ENCODE results near the gene YTHDF1. TPM values are rescaled to one million over a fixed set of nuclear protein-coding genes. Genes with fewer than 3 reads are reported as not detected.

YTHDF1 gene
- polyA plus RNA-seq, 2 of the 4 experiments (the other 2 are of a cell fraction) = 31.8 to 37.9 TPM

DNA sequence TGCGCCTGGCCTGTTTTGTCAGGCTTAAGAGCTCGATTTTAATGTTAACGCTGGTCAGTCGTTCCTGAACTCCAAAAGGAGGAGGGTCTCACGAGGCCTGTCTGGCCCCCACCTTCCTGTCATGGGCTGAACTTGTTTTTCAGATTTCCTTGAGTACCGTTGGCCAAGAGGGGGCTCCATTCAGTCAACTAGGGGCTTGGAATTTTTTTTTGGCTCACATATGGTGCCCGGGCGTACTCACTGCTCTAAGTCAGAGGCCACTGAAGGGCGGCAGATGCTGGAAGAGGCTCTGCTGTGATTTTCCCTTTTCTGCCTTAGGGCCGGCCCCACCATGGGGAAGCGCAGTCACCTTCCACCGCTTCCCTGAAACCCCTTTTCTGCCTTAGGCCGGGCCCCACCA is 12.9 kb upstream of the YTHDF1 start:
- Histone ChIP-seq H3K9me3 (no peaks in the 10 kb centered on the region), H3K4me2 (no peak overlapping the region), H3K27ac (peak overlapping the region; percentile 96 to 99), H3K4me3 (no peak overlapping the region), H3K4me1 (peaks cover 90% of the 10 kb centered on the region)
- CTCF ChIA-PET = interaction anchor here (0.9 to 8.9 kb wide), 4 partner anchors 11 to 54 kb away, joined by 3 to 401 read pairs (median 37); partner anchors contain the start of genes ARFGAP1, COL20A1 and YTHDF1
- ATAC-seq (no peak), FAIRE-seq (no peak), DNase-seq (ENCODE audit: low read depth in 1 of 2, low spot score in 1 of 2) (no peak)
- POLR2A ChIA-PET = no interaction called here
- TF ChIP-seq KDM5A (IDR thresholded peaks at IDR 0.05) (no peak), ZFP36 (IDR thresholded peaks at IDR 0.05; ENCODE audit: borderline replicate concordance, partially characterized antibody) (no peak), CHD2 (IDR thresholded peaks at IDR 0.05; ENCODE audit: low read length, partially characterized antibody) (no peak), RNF2 (IDR thresholded peaks at IDR 0.05; ENCODE audit: borderline replicate concordance, low read depth) (no peak), FOXS1 (CRISPR knock-in tag; IDR thresholded peaks at IDR 0.05) (no peak), POLR2AphosphoS2 (conservative IDR thresholded peaks at IDR 0.05; ENCODE audit: low read length) (no peak), EP300 (IDR thresholded peaks at IDR 0.05) (no peak)
- TF ChIP-seq, protein P1, sequence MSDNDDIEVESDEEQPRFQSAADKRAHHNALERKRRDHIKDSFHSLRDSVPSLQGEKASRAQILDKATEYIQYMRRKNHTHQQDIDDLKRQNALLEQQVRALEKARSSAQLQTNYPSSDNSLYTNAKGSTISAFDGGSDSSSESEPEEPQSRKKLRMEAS (IDR thresholded peaks at IDR 0.05) = no peak
- WGBS (ENCODE audit: missing lambda C conversion rate) = 86% methylated on average over 13 of the region's 13 CpGs

DNA sequence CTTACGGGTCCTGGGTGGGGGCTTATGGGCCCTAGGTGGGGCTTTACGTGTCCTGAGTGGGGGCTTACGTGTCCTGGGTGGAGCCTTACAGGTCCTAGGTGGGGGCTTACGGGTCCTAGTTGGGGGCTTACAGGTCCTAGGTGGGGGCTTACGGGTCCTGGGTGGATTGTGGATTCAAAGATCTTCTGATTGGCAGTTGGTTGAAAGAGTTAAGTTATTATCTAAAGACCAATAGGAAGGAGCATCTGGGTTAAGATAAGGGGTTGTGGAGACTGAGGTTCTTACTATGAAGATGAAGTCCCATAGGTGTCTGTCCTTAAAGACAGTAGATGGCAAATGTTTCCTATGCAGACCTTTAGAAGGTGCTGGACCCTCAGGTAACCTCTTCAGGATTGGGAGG is 11.3 kb upstream of the YTHDF1 start:
- WGBS (ENCODE audit: missing lambda C conversion rate) = 98% methylated on average over 3 of the region's 5 CpGs
- Histone ChIP-seq H3K9me3 (no peaks in the 10 kb centered on the region), H3K4me2 (no peak overlapping the region), H3K27ac (peak overlapping the region; percentile 89 to 99; a peak in 5 of 6 replicates), H3K4me3 (no peak overlapping the region), H3K4me1 (peaks cover 81% of the 10 kb centered on the region)
- DNase-seq (ENCODE audit: low read depth in 1 of 2, low spot score in 1 of 2) = no peak
- no peak for ATAC-seq
- ChIA-PET CTCF (interaction anchor here (1.2 to 8.9 kb wide), 5 partner anchors 10 to 154 kb away, joined by 5 to 401 read pairs (median 67); partner anchors contain the start of genes ARFGAP1, COL20A1 and YTHDF1), POLR2A (no interaction called here)
- TF ChIP-seq HDAC2 (IDR thresholded peaks at IDR 0.05) = no peak
- no peak for TF ChIP-seq POLR2AphosphoS2 (conservative IDR thresholded peaks at IDR 0.05; ENCODE audit: low read length)
- TF ChIP-seq CHD2 (IDR thresholded peaks at IDR 0.05; ENCODE audit: low read length, partially characterized antibody) = no peak
- TF ChIP-seq FOSB (CRISPR knock-in tag; IDR thresholded peaks at IDR 0.05) = no peak
- no peak for TF ChIP-seq CBX8 (IDR thresholded peaks at IDR 0.05)
- no peak for TF ChIP-seq MAZ (IDR thresholded peaks at IDR 0.05; ENCODE audit: borderline replicate concordance, low read depth, low read length)
- TF ChIP-seq RCOR1 (IDR thresholded peaks at IDR 0.05; ENCODE audit: low read depth, low read length) = no peak
- TF ChIP-seq, protein P2, sequence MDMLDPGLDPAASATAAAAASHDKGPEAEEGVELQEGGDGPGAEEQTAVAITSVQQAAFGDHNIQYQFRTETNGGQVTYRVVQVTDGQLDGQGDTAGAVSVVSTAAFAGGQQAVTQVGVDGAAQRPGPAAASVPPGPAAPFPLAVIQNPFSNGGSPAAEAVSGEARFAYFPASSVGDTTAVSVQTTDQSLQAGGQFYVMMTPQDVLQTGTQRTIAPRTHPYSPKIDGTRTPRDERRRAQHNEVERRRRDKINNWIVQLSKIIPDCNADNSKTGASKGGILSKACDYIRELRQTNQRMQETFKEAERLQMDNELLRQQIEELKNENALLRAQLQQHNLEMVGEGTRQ (IDR thresholded peaks at IDR 0.05) = no peak
- TF ChIP-seq HOXA7 (CRISPR knock-in tag; IDR thresholded peaks at IDR 0.05) = no peak
- TF ChIP-seq NPAS2 (CRISPR knock-in tag; IDR thresholded peaks at IDR 0.05; ENCODE audit: borderline replicate concordance) = no peak
- no peak for TF ChIP-seq GATA3 (IDR thresholded peaks at IDR 0.05; ENCODE audit: borderline replicate concordance)
- TF ChIP-seq RNF2 (IDR thresholded peaks at IDR 0.05; ENCODE audit: borderline replicate concordance, low read depth) = no peak
- no peak for TF ChIP-seq POLR2A (IDR thresholded peaks at IDR 0.05; ENCODE audit: low read length)
- TF ChIP-seq RARB (CRISPR knock-in tag; IDR thresholded peaks at IDR 0.05) = no peak
- no peak for TF ChIP-seq HOXB13 (CRISPR knock-in tag; IDR thresholded peaks at IDR 0.05; ENCODE audit: low read depth)
- TF ChIP-seq, protein P3, sequence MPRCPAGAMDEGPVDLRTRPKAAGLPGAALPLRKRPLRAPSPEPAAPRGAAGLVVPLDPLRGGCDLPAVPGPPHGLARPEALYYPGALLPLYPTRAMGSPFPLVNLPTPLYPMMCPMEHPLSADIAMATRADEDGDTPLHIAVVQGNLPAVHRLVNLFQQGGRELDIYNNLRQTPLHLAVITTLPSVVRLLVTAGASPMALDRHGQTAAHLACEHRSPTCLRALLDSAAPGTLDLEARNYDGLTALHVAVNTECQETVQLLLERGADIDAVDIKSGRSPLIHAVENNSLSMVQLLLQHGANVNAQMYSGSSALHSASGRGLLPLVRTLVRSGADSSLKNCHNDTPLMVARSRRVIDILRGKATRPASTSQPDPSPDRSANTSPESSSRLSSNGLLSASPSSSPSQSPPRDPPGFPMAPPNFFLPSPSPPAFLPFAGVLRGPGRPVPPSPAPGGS (IDR thresholded peaks at IDR 0.05) = no peak
- TF ChIP-seq MAFK (IDR thresholded peaks at IDR 0.05; ENCODE audit: partially characterized antibody) = no peak
- FAIRE-seq = no peak
